Transverse colon (tissue), 4 donors: ENCODE results near the gene LGALS7. TPM values are rescaled to one million over a fixed set of nuclear protein-coding genes. Genes with fewer than 3 reads are reported as not detected.

Experiments
- DNase-seq: peaks from one replicate; pipeline ENCODE4 v3.0.0-alpha.2; 2019
- H3K27ac ChIP-seq, 4 donors: fragments of 200-600 bp; sonication (generic); 2 replicates each; pipeline ENCODE4 v1.5.1; 2016 to 2018; ENCODE audit warnings: inconsistent platforms in 4 of 4
- H3K27me3 ChIP-seq: fragments of 200-600 bp; sonication (generic); 2 replicates; pipeline ENCODE4 v1.5.1; 2017; ENCODE audit warnings: inconsistent platforms
- H3K36me3 ChIP-seq, 4 donors: fragments of 200-600 bp; sonication (generic); 2 replicates each; pipeline ENCODE4 v1.5.1; 2017 to 2019; ENCODE audit warnings: inconsistent platforms in 4 of 4
- H3K4me1 ChIP-seq, 4 donors: fragments of 200-600 bp; sonication (generic); 2 replicates each; pipeline ENCODE4 v1.5.1; 2017 to 2020; ENCODE audit warnings: inconsistent platforms in 4 of 4
- H3K4me3 ChIP-seq, 4 donors: fragments of 200-600 bp; sonication (generic); 1 replicate in 1 of 4; 2 replicates in 3 of 4; pipeline versions ENCODE4 v1.5.1 to v1.6.1; 2017 to 2019; ENCODE audit warnings: inconsistent platforms in 4 of 4
- H3K9me3 ChIP-seq, 2 donors: fragments of 200-600 bp; sonication (generic); 2 replicates each; pipeline ENCODE4 v1.5.1; 2017 to 2019; ENCODE audit warnings: inconsistent platforms in 2 of 2
- CTCF ChIP-seq, 5 experiments: fragments of 200-600 bp in 3 of 5; fragments of 450-650 bp in 2 of 5; sonication (generic) in 3 of 5; IDR thresholded peaks; 1 replicate in 2 of 5; 2 replicates in 3 of 5; pipeline ENCODE4 v1.5.1; 2016 to 2017; ENCODE audit warnings: antibody characterized with exemption in 5 of 5, inconsistent platforms in 3 of 5, mild to moderate bottlenecking in 2 of 5, moderate library complexity in 1 of 5
- EP300 ChIP-seq: sonication (generic); formaldehyde crosslinking; IDR thresholded peaks from one replicate; pipeline ENCODE4 v1.6.1; 2017; ENCODE audit warnings: antibody characterized with exemption, low read depth
- POLR2A ChIP-seq: fragments of 450-650 bp; IDR thresholded peaks from one replicate; pipeline ENCODE4 v1.6.1; 2016; ENCODE audit warnings: antibody characterized with exemption, mild to moderate bottlenecking, moderate library complexity
- POLR2AphosphoS5 ChIP-seq, 3 donors: sonication (generic); formaldehyde crosslinking; IDR thresholded peaks; one replicate each; pipeline ENCODE4 v1.6.1; 2016; ENCODE audit warnings: antibody characterized with exemption in 3 of 3
- WGBS, 2 donors: methylation state at CpG; one replicate each; pipeline ENCODE4 v1.1.5; 2018; ENCODE audit warnings: low coverage in 1 of 2; 5-methylcytosine and 5-hydroxymethylcytosine counted together
- in situ Hi-C, 4 donors: fragments of 200-750 bp; cut with MboI; loops; one replicate each; pipeline versions ENCODE4 v1.15.0 to v1.15.1; 2017; ENCODE audit warnings: low sequenced_read_pairs in 3 of 4, low pct_ligation_motif_present in 1 of 4, low pct_unique_long_range_greater_than_20kb in 1 of 4
- intact Hi-C: fragments of 100-400 bp; cut with DNase I; formaldehyde crosslinking; loops from one replicate; pipeline ENCODE4 v1.15.1; 2023; ENCODE audit warnings: low total_unique reads
- total RNA-seq, 4 donors: library from RNA; depleted of rRNA; stranded (reverse); fragments of >200 nt; gene quantifications; one replicate each; pipeline ENCODE4 v1.1.0, GENCODE V29; 2016

The LGALS7 gene
- total RNA-seq, 4 donors from 2014 or later, result not detected

GRCh38 chr19:38745316-38745715, 28.0 kb downstream of the LGALS7 start:
- in situ Hi-C loops, result loop anchor here in 1 of 4 donors (10.0 kb wide), 1 partner anchor 149 kb away; the partner anchor contains the start of genes NFKBIB and SIRT2
- no peak for TF ChIP-seq CTCF (IDR thresholded peaks at IDR 0.05)
- TF ChIP-seq POLR2AphosphoS5 (IDR thresholded peaks at IDR 0.05), result no peak
- no peak for TF ChIP-seq EP300
- no peak for TF ChIP-seq POLR2A
- intact Hi-C loops, result no loop called here
- Histone ChIP-seq H3K4me3 (no peak overlapping the region), H3K4me1 (no peaks in the 10 kb centered on the region), H3K9me3 (no peaks in the 10 kb centered on the region), H3K36me3 (no peaks in the 10 kb centered on the region), H3K27me3 (no peaks in the 10 kb centered on the region), H3K27ac (no peak overlapping the region)
- no peak for DNase-seq
- 82% methylated on average over 7 of the region's 7 CpGs; no CpG with 5 or more reads in 1 of the 2 donors for WGBS, 2 donors

DNA sequence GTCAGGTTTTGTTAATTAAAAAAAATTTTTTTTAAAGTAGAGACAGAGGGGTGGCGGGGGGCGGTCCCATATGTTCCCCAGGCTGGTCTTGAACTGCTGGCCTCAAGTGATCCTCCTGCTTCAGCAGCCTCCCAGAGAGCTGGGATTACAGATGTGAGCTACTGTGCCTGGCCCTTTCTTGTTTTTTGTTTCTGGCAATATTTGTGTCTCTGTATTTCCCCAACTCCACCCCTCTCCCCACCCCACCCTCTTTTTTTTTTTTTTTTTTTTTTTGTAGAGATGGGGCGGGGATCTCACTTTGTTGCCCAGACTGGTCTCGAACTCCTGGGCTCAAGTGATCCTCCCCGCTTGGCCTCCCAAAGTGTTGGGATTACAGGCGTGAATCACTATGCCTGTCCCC, 28.4 kb downstream of the LGALS7 start:
- WGBS, 2 donors, result 80 to 81% methylated on average over 1 to 6 of the region's 6 CpGs
- intact Hi-C loops (no loop called here), in situ Hi-C loops (loop anchor here in 1 of 4 donors (10.0 kb wide), 1 partner anchor 150 kb away; the partner anchor contains the start of genes NFKBIB and SIRT2)
- no peak for DNase-seq
- Histone ChIP-seq H3K27me3 (no peaks in the 10 kb centered on the region), H3K9me3 (no peaks in the 10 kb centered on the region), H3K27ac (no peak overlapping the region), H3K4me3 (no peak overlapping the region), H3K4me1 (no peaks in the 10 kb centered on the region), H3K36me3 (no peaks in the 10 kb centered on the region)
- no peak for TF ChIP-seq POLR2A
- no peak for TF ChIP-seq EP300
- no peak for TF ChIP-seq CTCF (IDR thresholded peaks at IDR 0.05)

DNA sequence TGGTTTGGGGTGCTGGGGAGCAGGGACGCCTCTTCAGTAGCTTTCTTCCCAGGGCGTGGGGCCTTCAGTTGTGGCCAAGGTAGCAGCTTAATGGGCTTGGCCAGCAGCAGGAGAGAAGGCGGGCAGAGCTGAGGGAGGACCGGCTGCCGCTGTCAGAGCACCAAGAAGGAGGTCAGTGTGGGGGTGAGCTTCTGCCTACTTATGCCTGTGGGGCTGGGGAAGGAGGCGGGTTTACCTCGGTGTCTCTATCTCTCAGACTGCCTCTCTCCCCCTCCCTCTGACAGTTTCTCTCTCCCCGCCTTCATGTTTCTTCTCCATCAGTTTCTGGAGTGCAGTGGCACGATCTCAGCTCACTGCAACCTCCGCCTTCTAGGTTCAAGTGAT, 29.0 kb downstream of the LGALS7 start, which contains the start of gene CAPN12:
Gene CAPN12, minus strand, starts transcription at position 177 of the 384 bp plus-strand sequence. CDS start 309 bp downstream, outside the sequence.
- DNase-seq, result no peak
- Histone ChIP-seq H3K27ac (no peak within 1 kb of the TSS), H3K27me3 (no peaks in the 10 kb centered on the region), H3K4me3 (no peak within 1 kb of the TSS), H3K36me3 (no peaks in the 10 kb centered on the region), H3K9me3 (no peaks in the 10 kb centered on the region), H3K4me1 (no peaks in the 10 kb centered on the region)
- intact Hi-C loops (no loop called here), in situ Hi-C loops (loop anchor here in 1 of 4 donors (10.0 kb wide), 1 partner anchor 151 kb away; the partner anchor contains the start of genes NFKBIB and SIRT2)
- no peak for TF ChIP-seq POLR2AphosphoS5 (IDR thresholded peaks at IDR 0.05)
- TF ChIP-seq EP300, result no peak
- WGBS, 2 donors, result 70 to 88% methylated on average over 2 to 10 of the region's 10 CpGs

DNA sequence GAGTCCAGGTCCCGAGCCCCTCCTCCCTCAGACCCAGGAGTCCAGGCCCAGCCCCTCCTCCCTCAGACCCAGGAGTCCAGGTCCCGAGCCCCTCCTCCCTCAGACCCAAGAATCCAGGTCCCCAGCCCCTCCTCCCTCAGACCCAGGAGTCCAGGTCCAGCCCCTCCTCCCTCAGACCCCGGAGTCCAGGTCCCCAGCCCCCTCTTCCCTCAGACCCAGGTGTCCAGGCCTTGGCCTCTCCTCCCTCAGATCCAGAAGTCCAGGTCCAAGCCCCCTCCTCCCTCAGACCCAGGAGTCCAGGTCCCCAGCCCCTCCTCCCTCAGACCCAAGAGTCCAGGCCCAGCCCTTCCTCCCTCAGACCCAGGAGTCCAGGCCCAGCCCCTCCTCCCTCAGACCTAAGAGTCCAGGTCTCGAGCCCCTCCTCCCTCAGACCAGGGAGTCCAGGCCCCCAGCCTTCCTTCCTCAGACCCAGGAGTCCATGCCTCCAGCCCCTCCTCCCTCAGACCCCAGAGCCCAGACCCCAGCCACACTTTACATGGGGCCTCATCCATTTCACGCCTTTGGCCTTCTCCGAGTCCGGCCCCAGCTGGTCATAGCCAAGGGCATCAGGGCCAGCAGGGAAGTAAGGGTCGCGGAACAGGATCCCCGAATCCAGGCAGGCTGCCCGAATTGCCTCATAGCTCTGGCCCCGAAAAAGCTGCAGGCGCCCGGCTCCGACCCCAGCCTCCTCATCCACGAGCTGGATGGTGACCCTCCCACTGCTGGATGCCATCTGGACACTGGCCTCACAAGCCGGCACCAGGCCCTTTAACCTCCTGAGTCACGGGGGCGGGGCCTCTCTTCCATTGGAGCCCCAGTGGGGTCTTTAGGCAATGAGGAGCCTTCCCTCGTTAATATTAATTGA, 29.7 kb downstream of the LGALS7 start:
- TF ChIP-seq CTCF (IDR thresholded peaks at IDR 0.05) (no peak), POLR2A (no peak), EP300 (no peak), POLR2AphosphoS5 (IDR thresholded peaks at IDR 0.05) (no peak)
- 82% methylated on average over 18 of the region's 20 CpGs; no CpG with 5 or more reads in 1 of the 2 donors for WGBS, 2 donors
- Histone ChIP-seq H3K9me3 (no peaks in the 10 kb centered on the region), H3K36me3 (no peaks in the 10 kb centered on the region), H3K27me3 (no peaks in the 10 kb centered on the region), H3K27ac (no peak overlapping the region), H3K4me1 (no peaks in the 10 kb centered on the region), H3K4me3 (no peak overlapping the region)
- intact Hi-C loops (no loop called here), in situ Hi-C loops (loop anchor here in 1 of 4 donors (10.0 kb wide), 1 partner anchor 151 kb away; the partner anchor contains the start of genes NFKBIB and SIRT2)
- DNase-seq, result no peak
